NCI-H1417 treated with DMSO at 0.1 percent for 48 hours (cell line): ENCODE data around the gene SAMD11.

Experiments used
- DNase-seq: peaks from one replicate; lab custom pipeline; 2025; lab: John Stamatoyannopoulos, UW

The SAMD11 gene

GRCh38 chr1:905071-905749 is 18.5 kb upstream of the SAMD11 start:
- DNase-seq, result no peak

- no peak for DNase-seq
Measured at GRCh38 chr1:905811-906599, 17.7 kb upstream of the SAMD11 start.

- DNase-seq, result no peak
Measured at GRCh38 chr1:906600-907420, 16.9 kb upstream of the SAMD11 start.

GRCh38 chr1:907611-908451 is 15.9 kb upstream of the SAMD11 start:
- DNase-seq, result no peak

- DNase-seq, result no peak
Measured at GRCh38 chr1:908661-909060, 15.1 kb upstream of the SAMD11 start.

- no peak for DNase-seq
Measured at GRCh38 chr1:909861-910310, 13.8 kb upstream of the SAMD11 start.

GRCh38 chr1:910311-910880 is 13.3 kb upstream of the SAMD11 start:
- no peak for DNase-seq

GRCh38 chr1:910881-911721 is 12.6 kb upstream of the SAMD11 start:
- no peak for DNase-seq

- DNase-seq, result no peak
Measured at GRCh38 chr1:911875-912739, 11.6 kb upstream of the SAMD11 start.

GRCh38 chr1:912740-913301 is 10.9 kb upstream of the SAMD11 start:
- DNase-seq, result no peak

- no peak for DNase-seq
Measured at GRCh38 chr1:913491-914130, 10.1 kb upstream of the SAMD11 start.

GRCh38 chr1:914131-914890 is 9.4 kb upstream of the SAMD11 start:
- DNase-seq, result no peak

GRCh38 chr1:914891-915280 is 8.8 kb upstream of the SAMD11 start:
- no peak for DNase-seq

- no peak for DNase-seq
Measured at GRCh38 chr1:915295-916172, 8.2 kb upstream of the SAMD11 start.

GRCh38 chr1:916173-917075 is 7.3 kb upstream of the SAMD11 start:
- no peak for DNase-seq

- no peak for DNase-seq
Measured at GRCh38 chr1:917076-917459, 6.7 kb upstream of the SAMD11 start.
